Gastrocnemius medialis (tissue), 4 donors: Measurements from ENCODE around the gene PRKAG2. TPM values are rescaled to one million over a fixed set of nuclear protein-coding genes. Genes with fewer than 3 reads are reported as not detected.

Experiments
- ATAC-seq, 2 donors: fragments of 150-250 bp; one replicate each; pipeline ENCODE4 v1.9.1; 2016
- DNase-seq, 2 donors: peaks; one replicate each; pipeline ENCODE4 v3.0.0-alpha.2; 2019
- H3K27ac ChIP-seq, 4 donors: fragments of 200-600 bp; sonication (generic); 1 replicate in 1 of 4; 2 replicates in 3 of 4; pipeline ENCODE4 v1.5.1; 2016 to 2018; ENCODE audit warnings: mild to moderate bottlenecking in 2 of 4, moderate library complexity in 1 of 4
- H3K27me3 ChIP-seq, 3 donors: fragments of 200-600 bp; sonication (generic) in 2 of 3; 1 replicate in 1 of 3; 2 replicates in 2 of 3; pipeline versions ENCODE4 v1.5.1 to v1.6.0; 2016 to 2019; ENCODE audit warnings: mild to moderate bottlenecking in 1 of 3, moderate library complexity in 1 of 3
- H3K36me3 ChIP-seq, 2 donors: fragments of 200-600 bp; sonication (generic) in 1 of 2; one replicate each; pipeline ENCODE4 v1.5.1; 2017 to 2018
- H3K4me1 ChIP-seq, 2 donors: fragments of 200-600 bp; sonication (generic) in 1 of 2; one replicate each; pipeline ENCODE4 v1.5.1; 2016 to 2017; ENCODE audit warnings: mild to moderate bottlenecking in 2 of 2
- H3K4me3 ChIP-seq, 4 donors: fragments of 200-600 bp; sonication (generic) in 3 of 4; 1 replicate in 1 of 4; 2 replicates in 3 of 4; pipeline ENCODE4 v1.5.1; 2016 to 2019; ENCODE audit warnings: mild to moderate bottlenecking in 2 of 4
- H3K9me3 ChIP-seq, 3 donors: fragments of 200-600 bp; sonication (generic) in 2 of 3; 1 replicate in 1 of 3; 2 replicates in 2 of 3; pipeline ENCODE4 v1.5.1; 2016 to 2019
- CTCF ChIP-seq, 5 experiments: fragments of 450-650 bp in 3 of 5; fragments of 200-600 bp in 2 of 5; sonication (generic) in 2 of 5; IDR thresholded peaks in 4 of 5; conservative IDR thresholded peaks in 1 of 5; 1 replicate in 4 of 5; 2 replicates in 1 of 5; pipeline ENCODE4 v1.5.1; 2016 to 2019; ENCODE audit warnings: antibody characterized with exemption in 5 of 5, mild to moderate bottlenecking in 3 of 5, moderate library complexity in 3 of 5
- POLR2A ChIP-seq, 2 donors: fragments of 450-650 bp; IDR thresholded peaks; one replicate each; pipeline ENCODE4 v1.6.1; 2017; ENCODE audit warnings: antibody characterized with exemption in 2 of 2, mild to moderate bottlenecking in 2 of 2, moderate library complexity in 2 of 2
- in situ Hi-C, 4 donors: fragments of 200-750 bp; cut with MboI; loops; one replicate each; pipeline versions ENCODE4 v1.15.0 to v1.8.0; 2017; ENCODE audit warnings: low sequenced_read_pairs in 4 of 4
- intact Hi-C: fragments of 100-400 bp; cut with DNase I; formaldehyde crosslinking; loops from one replicate; pipeline ENCODE4 v1.15.1; 2023; ENCODE audit warnings: low total_unique reads
- total RNA-seq, 4 donors: library from RNA; depleted of rRNA; stranded (reverse); fragments of >200 nt; gene quantifications; one replicate each; pipeline versions ENCODE4 v1.1.0 to v1.2.3, GENCODE V29; 2016

The PRKAG2 gene
- total RNA-seq, 4 donors from 2014 or later = 5.3 to 32.6 (median 13.9) TPM

- ATAC-seq (no peak), DNase-seq (no peak)
- in situ Hi-C loops (no loop called here), intact Hi-C loops (no loop called here)
- Histone ChIP-seq H3K27ac (no peak overlapping the region), H3K27me3 (peaks cover 0 to 6% (median 4%) of the 10 kb centered on the region in 3 donors), H3K4me1 (no peaks in the 10 kb centered on the region), H3K9me3 (no peaks in the 10 kb centered on the region), H3K4me3 (no peak overlapping the region), H3K36me3 (no peaks in the 10 kb centered on the region)
- TF ChIP-seq POLR2A (IDR thresholded peaks at IDR 0.05) = no peak
- TF ChIP-seq CTCF (IDR thresholded peaks at IDR 0.05 in 4 of 5, conservative IDR thresholded peaks at IDR 0.05 in 1 of 5) = no peak
These were observed 25.4 kb upstream of the PRKAG2 start for GRCh38 chr7:151902311-151902710.

- DNase-seq (no peak), ATAC-seq (no peak)
- H3K4me1 ChIP-seq = no peaks in the 10 kb centered on the region
- in situ Hi-C loops = no loop called here
- peaks cover 0 to 6% (median 2%) of the 10 kb centered on the region in 3 donors for H3K27me3 ChIP-seq
- no peaks in the 10 kb centered on the region for H3K36me3 ChIP-seq
- TF ChIP-seq CTCF (IDR thresholded peaks at IDR 0.05 in 4 of 5, conservative IDR thresholded peaks at IDR 0.05 in 1 of 5) (no peak), POLR2A (IDR thresholded peaks at IDR 0.05) (no peak)
- intact Hi-C loops = no loop called here
- H3K9me3 ChIP-seq = no peaks in the 10 kb centered on the region
- no peak overlapping the region for H3K4me3 ChIP-seq
- no peak overlapping the region for H3K27ac ChIP-seq
These were observed 24.9 kb upstream of the PRKAG2 start for GRCh38 chr7:151901828-151902227.

GRCh38 chr7:151900986-151901621 is 24.2 kb upstream of the PRKAG2 start:
- H3K27ac ChIP-seq = no peak overlapping the region
- in situ Hi-C loops = no loop called here
- no peaks in the 10 kb centered on the region for H3K9me3 ChIP-seq
- DNase-seq (peak in 1 of 2 donors; percentile 21), ATAC-seq (peak in 1 of 2 donors; percentile 33)
- no peak overlapping the region for H3K4me3 ChIP-seq
- no peaks in the 10 kb centered on the region for H3K36me3 ChIP-seq
- intact Hi-C loops = no loop called here
- peaks cover 0 to 6% (median 1%) of the 10 kb centered on the region in 3 donors for H3K27me3 ChIP-seq
- TF ChIP-seq CTCF (IDR thresholded peaks at IDR 0.05 in 4 of 5, conservative IDR thresholded peaks at IDR 0.05 in 1 of 5) = no peak
- TF ChIP-seq POLR2A (IDR thresholded peaks at IDR 0.05) = no peak
- H3K4me1 ChIP-seq = no peaks in the 10 kb centered on the region

GRCh38 chr7:151900591-151900985 is 23.7 kb upstream of the PRKAG2 start:
- TF ChIP-seq POLR2A (IDR thresholded peaks at IDR 0.05) = no peak
- TF ChIP-seq CTCF (IDR thresholded peaks at IDR 0.05 in 4 of 5, conservative IDR thresholded peaks at IDR 0.05 in 1 of 5) = no peak
- Histone ChIP-seq H3K4me1 (no peaks in the 10 kb centered on the region), H3K9me3 (no peaks in the 10 kb centered on the region), H3K36me3 (no peaks in the 10 kb centered on the region), H3K4me3 (no peak overlapping the region), H3K27me3 (peaks cover 0 to 6% (median 0%) of the 10 kb centered on the region in 3 donors), H3K27ac (no peak overlapping the region)
- intact Hi-C loops = no loop called here
- ATAC-seq (no peak), DNase-seq (no peak)
- in situ Hi-C loops = no loop called here
